Spleen (tissue), 7 donors: Measurements from ENCODE around the gene IGSF5.

ENCODE experiments used
- POLR2A ChIP-seq, 3 donors: fragments of 450-650 bp; IDR thresholded peaks; one replicate each; pipeline ENCODE4 v1.5.1; 2017; ENCODE audit warnings: antibody characterized with exemption in 3 of 3, mild to moderate bottlenecking in 1 of 3
- POLR2AphosphoS5 ChIP-seq, 3 donors: sonication (generic); formaldehyde crosslinking; IDR thresholded peaks; one replicate each; pipeline ENCODE4 v1.5.1; 2017; ENCODE audit warnings: antibody characterized with exemption in 3 of 3
- TF ChIP-seq, protein P1 (sequence below), 11 experiments: fragments of 200-600 bp in 7 of 11; fragments of 450-650 bp in 4 of 11; sonication (generic) in 4 of 11; IDR thresholded peaks in 8 of 11; conservative IDR thresholded peaks in 3 of 11; 1 replicate in 7 of 11; 2 replicates in 4 of 11; pipeline versions ENCODE4 v1.4.0 to v1.8.0; 2016 to 2021; ENCODE audit warnings: antibody characterized with exemption in 11 of 11, inconsistent platforms in 4 of 11, mild to moderate bottlenecking in 1 of 11
- donor health status: DM: no; HTN: no; CAD: no; lungs with moderate emphysema.
- donor health status: DM: no; HTN: no; CAD: no.
- donor health status: DM: no; HTN: no; CAD: no.

- TF ChIP-seq POLR2AphosphoS5 (IDR thresholded peaks at IDR 0.05), result no peak
- TF ChIP-seq POLR2A (IDR thresholded peaks at IDR 0.05), result no peak
- TF ChIP-seq, protein P1, sequence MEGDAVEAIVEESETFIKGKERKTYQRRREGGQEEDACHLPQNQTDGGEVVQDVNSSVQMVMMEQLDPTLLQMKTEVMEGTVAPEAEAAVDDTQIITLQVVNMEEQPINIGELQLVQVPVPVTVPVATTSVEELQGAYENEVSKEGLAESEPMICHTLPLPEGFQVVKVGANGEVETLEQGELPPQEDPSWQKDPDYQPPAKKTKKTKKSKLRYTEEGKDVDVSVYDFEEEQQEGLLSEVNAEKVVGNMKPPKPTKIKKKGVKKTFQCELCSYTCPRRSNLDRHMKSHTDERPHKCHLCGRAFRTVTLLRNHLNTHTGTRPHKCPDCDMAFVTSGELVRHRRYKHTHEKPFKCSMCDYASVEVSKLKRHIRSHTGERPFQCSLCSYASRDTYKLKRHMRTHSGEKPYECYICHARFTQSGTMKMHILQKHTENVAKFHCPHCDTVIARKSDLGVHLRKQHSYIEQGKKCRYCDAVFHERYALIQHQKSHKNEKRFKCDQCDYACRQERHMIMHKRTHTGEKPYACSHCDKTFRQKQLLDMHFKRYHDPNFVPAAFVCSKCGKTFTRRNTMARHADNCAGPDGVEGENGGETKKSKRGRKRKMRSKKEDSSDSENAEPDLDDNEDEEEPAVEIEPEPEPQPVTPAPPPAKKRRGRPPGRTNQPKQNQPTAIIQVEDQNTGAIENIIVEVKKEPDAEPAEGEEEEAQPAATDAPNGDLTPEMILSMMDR (IDR thresholded peaks at IDR 0.05 in 8 of 11, conservative IDR thresholded peaks at IDR 0.05 in 3 of 11), result no peak
These were observed 18.4 kb downstream of the IGSF5 start for GRCh38 chr21:39763272-39763970.
